ENCODE measurements around the gene GTF2F1.
A peak's percentile ranks its signal among the peaks of the same experiment; 100 is the strongest.
"Not testable (repeated sequence)": the region's sequence is repeated elsewhere in the genome, so short reads cannot be mapped to it uniquely, and the experiment has no call there.

The GTF2F1 gene, protein sequence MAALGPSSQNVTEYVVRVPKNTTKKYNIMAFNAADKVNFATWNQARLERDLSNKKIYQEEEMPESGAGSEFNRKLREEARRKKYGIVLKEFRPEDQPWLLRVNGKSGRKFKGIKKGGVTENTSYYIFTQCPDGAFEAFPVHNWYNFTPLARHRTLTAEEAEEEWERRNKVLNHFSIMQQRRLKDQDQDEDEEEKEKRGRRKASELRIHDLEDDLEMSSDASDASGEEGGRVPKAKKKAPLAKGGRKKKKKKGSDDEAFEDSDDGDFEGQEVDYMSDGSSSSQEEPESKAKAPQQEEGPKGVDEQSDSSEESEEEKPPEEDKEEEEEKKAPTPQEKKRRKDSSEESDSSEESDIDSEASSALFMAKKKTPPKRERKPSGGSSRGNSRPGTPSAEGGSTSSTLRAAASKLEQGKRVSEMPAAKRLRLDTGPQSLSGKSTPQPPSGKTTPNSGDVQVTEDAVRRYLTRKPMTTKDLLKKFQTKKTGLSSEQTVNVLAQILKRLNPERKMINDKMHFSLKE

DNA sequence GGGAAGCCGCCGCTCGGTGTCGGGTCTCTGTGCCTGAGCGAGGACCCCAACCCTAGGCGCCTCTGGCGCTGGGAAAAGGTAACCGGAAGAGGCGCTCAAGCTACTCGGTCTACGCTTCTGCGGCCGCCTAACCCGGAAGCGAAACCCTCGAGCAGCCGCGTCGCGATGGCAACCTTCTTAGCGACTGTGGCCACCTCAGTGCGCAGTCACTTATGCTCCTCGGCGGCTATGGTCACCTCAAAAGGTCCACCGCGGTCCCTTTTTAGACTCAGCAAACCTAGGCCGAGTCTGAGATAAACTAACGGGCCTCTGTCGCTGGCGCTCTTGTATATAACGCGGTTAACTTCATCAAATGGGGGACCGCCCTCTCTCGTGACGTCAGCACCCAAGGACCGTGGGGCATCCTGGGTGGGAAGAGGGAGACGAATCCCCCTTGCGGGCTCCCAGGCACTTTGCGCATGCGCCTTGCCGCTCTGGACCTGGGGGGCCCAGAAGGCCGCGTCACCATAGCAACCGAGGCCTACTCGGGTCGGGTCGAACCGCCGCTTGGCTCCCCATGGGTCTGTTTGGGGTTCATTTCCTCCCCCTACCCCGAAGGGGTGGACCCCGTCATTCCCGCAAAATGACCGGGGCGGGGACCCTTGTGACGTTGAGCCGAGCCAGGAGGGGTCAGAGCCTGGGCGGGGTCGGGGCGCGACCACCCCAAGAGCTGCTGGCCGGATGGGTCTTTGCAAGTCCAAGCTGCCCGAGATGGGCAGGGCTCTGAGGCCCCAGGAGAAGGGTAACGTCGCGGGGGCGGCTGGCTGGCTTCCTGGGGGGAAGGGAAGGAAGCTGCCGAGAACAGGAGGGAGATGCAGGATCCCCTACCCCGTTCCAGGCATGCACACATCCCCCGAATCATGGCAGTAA, at the start of gene GTF2F1:
TSS of gene GTF2F1 (minus strand) at position 91 of the 909 bp plus-strand sequence. CDS start 169 bp downstream, outside the sequence.
- DNase-seq (ENCODE audit: low read depth in 2 of 2): peak; percentile 85 to 91

DNA sequence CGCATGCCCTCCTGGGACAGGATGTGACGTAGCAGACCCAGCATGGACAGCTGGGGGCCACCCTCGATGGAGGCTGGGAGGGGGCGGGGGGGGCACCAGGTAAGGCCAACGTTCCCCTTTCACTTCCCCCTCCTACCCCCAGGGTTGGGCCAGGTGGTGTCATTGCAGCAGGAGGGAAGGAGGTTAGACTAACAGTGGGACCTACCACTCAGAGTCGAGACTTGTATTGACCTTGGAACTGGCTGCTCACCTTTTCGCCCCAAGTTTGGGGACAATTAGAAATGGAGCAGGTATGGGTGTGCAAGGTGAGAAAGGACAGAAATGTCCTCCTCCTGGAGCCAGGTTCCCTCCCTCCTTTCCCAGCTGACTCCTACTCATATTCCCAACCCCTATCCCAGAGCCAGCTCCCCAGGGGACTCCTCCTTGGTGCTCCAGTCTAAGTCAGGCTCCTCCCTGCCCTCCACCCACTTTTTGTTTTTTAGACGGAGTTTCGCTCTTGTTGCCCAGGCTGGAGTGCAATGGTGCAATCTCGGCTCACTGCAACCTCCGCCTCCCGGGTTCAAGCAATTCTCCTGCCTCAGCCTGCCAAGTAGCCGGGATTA, 49.2 kb upstream of the GTF2F1 start:
- DNase-seq (ENCODE audit: low read depth in 2 of 2): no peak

DNA sequence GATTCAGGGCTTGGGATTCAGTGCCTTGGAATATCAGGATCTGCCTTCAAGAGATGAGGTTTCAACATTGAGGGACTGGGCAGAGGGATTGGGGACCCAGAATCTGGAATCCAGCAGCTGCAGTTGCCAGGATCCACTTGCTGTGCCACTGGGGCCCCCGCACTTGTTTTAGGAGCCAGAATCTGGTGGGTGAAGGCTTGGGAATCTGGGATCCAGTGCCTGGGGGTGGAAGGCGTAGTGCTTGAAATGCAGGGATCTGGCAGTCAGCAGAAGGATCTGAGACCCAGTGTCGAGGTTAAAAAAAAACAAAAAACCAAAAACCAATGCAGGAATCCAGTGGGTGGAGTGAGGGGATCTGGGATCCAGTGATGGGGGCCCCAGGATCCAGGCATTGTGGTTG, 47.9 kb upstream of the GTF2F1 start:
- DNase-seq (ENCODE audit: low read depth in 2 of 2): no peak

DNA sequence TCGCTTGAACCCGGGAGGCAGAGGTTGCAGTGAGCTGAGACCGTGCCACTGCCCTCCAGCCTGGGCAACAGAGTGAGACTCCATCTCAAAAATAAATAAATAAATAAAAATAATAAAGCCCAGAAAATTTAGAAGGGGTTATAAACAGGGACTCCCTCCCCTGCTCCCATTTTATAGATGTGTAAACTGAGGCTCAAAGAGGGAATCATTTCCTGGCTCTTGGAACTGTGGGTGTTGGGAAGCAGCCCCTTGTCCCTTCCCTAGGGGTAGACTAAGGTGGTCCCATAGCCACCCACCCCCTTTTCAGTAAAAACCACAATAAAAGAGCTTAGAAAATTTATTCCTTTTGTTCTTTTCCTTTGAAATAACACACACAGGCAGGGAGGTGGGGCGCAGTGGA, 46.8 kb upstream of the GTF2F1 start:
- DNase-seq (ENCODE audit: low read depth in 2 of 2): no peak

DNA sequence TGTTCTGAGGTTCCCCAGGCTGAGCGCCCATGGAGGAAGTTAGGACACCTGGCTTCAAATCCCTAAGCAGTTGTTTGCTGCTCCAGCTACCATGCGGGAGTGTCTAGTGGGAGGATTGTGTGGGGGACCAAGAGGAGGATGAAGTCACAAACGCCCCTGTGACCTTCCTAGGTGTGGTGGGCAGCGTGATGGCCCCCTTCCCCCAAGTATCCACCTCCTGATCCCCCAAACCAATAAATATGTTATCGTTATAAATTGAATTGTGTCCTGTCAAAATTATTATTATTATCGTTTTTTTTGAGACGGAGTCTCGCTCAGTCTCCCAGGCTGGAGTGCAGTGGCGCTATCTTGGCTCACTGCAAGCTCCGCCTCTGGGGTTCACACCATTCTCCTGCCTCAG, 40.7 kb upstream of the GTF2F1 start, which contains the start of gene SLC25A41:
TSS of gene SLC25A41 (minus strand) at position 101 of the 400 bp plus-strand sequence. CDS start at position 31, 70 bp downstream.
- no peak for DNase-seq (ENCODE audit: low read depth in 2 of 2)

DNA sequence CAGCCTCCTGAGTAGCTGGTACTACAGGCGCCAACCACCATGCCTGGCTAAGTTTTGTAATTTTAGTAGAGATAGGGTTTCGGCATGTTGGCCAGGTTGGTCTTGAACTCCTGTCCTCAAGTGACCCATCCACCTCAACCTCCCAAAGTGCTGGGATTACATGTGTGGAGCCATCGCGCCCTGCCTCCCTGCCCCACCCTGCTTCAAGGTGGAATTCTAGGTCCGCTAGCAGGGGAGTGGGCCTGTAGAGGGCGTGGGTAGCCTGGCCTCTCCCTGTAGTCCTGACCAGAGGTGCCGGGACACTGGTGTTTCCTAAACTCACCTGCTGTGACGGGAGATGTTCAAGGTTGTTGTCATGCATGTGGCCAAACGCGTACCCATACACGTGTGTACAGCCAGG, 40.2 kb upstream of the GTF2F1 start:
- no peak for DNase-seq (ENCODE audit: low read depth in 2 of 2)

DNA sequence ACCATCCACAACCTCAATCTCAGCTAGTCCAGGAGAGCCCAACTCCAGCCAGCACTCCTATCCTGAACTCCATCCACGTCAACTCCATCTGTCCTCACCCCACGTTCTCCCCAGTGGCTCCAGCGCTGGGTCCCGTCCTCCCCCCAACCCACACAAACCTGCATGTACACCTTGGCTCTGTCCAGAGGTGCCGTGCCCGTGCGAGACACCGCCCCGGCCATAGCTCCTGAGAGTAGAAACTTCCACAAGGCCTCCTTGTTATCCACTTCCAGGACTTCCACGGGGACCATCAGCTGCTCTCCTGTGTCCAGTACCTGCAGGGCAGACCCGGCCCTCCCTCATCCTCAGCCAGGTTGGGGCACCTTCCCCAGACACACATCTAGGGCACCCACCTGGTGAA, 38.9 kb upstream of the GTF2F1 start:
- DNase-seq (ENCODE audit: low read depth in 2 of 2): no peak

DNA sequence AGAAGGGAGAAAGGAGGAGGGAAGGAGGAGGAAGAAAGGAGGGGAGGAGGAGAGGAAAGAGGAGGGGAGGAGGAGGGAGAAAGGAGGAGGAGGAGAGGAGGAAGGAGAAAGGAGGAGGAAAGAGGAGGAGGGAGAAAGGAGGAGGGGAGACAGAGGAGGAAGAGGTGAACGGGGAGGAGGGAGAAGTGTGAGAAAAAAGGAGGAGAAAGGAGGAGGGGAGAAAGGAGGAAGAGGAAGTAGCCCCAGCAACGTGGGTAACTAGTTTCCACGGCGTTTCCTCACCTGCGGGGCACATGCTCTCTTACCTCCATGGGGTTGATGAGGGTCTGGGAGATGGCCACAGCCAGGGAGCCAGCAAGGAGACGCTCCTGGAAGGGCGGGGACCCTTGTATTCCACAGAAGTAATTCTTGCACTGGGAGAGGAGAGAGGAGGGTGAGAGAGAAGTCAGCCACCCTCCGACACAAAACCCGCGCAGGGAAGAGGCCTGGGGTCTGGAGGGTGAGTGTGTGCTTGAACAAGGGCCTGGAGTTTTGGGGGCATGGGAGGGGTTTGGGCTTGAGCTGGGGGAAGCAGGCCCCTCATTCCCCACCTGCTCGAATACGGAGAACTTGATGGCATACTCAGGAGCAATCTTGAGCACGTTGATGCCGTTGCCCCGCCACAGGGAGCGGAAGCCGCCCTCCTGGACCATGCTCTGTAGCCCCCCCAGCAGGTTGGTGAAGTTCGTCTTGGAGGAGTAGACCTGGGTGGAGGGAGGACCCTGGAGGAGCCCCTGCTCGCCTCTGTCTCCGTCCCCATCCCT, 36.7 kb upstream of the GTF2F1 start:
- DNase-seq (ENCODE audit: low read depth in 2 of 2): no peak

DNA sequence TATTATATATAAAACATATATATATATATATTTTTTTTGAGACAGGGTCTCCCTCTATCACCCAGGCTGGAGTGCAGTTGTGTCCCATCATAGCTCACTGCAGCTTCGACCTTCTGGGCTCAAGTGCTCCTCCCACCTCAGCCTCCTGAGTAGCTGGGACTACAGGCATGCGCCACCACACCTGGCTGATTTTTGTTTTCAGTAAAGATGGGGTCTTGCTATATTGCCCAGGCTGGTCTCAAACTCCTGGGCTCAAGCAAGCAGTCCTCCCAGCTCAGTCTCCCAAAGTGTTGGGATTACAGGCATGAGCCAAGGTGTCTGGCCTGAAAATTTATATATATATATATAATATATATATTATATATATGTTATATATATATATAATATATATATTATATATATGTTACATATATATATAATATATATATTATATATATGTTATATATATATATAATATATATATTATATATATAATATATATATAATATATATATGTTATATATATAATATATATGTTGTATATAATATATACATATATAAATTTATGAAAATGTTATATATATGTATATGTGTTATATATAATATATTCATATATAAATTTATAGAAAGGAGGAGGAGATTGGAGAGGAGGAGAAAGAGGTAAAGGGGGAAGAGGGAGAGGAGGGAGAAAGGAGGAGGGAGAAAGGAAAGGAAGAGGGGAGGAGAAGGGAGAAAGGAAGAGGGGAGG, 35.9 kb upstream of the GTF2F1 start:
- not testable (repeated sequence) for DNase-seq (ENCODE audit: low read depth in 2 of 2)

DNA sequence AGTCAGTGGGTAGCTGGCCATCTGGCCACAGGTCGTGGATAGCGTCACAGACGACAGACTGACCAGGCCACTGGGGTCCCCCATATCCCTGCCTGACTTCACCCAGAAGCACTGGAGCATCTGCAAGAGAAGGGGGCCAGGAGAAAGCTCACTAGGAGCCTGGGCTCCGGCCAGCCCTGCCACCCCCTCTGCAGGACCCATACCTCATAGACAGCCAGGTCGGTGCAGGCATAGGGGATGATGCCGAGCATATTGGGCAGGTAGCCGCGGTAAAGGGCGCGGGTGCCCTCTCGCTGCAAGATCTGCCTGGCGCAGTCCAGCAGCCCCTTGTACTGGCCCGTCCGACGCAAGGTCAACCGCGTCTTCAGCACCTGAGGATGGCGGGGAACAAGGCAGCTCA, 34.2 kb upstream of the GTF2F1 start:
- no peak for DNase-seq (ENCODE audit: low read depth in 2 of 2)

DNA sequence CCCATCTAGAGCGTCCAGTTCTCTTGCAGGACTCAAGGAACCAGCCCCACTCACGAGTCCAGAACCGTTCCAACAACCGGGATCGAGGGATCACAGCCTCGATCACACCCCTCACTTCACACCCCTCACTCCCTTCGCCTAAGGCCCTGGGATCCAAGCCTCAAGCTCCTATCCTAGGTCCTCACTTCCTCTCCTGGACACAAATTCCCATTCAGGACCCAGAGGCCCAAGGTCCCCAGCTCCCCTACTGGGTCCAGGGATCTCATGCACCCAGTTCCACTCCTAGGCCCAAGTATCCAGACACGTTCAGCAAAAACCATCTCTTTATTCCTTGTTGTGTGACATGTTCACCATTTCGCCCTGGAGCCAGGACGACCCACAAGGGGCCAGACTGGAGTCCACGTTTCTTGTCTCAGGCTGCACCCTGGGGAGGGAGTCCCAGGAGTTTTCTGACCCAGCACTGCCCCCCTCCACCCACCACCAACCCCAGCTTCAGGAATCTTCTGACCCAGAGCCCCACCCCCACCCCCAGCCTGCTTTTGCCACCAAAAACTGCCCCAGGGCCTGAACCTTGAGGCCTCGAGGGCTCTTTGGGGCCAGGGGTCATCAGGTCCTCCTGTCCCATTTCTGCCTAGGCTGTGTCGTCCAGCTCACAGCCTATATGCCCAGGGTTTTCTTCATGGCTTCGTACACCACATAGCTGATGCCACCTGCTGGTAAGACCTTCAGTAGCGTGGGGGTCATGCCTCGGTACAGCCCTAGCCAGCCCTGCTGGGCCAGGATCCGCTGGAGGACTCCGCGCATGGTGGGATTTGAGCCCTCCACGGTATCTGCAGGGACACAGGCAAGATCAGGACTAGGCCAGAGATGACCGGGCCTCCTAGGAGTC, 33.0 kb upstream of the GTF2F1 start:
- no peak for DNase-seq (ENCODE audit: low read depth in 2 of 2)

DNA sequence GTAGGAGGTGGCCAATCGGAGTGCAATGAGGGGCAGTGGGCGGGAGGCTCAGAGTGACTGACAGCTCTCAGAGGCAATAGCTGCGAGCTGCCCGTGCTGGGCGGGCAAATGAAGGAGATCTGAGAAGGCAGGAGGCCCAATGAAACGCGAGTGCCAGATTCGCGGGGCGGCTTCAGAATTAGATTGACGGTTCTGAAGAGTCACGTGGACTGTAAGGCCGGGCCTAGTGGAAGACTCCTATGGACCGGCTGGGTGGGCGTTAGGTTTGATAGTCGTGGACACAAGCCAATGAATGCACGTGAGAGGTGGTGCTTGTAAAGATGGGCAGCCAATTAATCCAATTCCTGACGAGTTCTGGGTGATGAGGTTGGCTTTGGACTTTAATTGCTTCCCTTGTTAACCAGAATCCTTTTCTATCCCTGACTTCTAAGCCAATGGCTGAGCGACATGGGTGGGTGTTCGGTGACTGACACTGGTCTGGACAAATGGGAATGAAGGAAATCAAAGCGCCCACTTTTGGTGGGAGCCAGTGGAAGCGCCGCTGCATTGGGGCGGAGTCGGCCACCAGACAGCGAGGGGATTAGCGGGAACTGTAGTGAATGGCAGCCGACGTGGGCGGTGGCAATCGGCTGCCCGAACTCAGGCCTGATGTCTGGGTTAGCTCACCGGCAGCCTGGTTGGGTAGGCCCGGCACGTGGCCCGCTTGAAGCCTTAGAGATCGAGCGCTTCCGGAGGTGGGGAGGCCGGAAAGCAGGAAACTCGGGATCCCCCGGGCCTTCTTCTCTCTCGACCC, 32.2 kb upstream of the GTF2F1 start:
- DNase-seq (ENCODE audit: low read depth in 2 of 2): peak; percentile 97 to 98

DNA sequence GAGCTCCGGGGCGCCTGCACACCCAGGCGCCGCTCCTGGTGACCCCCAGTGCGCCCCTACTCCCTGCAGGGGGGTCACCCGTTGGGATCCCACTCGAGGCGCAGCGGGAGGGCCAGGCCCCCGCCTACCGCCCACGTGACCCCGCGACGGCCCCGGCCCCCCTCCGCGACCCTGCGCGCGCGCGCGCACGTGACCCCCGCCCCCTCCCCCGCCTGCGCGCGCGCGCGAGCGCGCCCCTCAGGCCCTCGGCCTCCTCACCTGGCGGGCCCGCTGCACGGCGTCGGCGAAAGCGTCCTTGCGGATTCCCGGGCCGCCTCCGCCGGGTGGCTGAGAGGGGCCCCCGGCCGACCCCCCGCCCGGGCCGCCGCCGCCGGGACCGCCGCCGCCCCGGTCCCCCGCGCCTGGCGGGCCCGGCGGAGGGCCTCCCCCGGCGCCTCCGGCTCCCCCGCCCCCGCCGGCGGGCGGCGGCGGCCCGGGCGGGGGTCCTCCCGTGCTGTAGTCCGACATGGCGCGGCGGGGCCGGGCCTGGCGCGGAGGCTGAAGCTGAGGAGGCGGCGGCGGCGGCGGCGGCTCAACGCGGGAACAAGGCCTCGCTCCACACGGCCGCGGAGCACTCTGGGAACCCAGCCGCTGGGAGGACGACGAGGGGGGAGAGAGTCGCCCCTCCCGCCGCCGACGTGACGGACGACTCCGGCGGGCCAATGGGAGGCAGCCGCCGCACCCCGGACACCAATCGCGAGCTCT, 31.4 kb upstream of the GTF2F1 start, which contains the start of gene KHSRP:
TSS of gene KHSRP (minus strand) at position 617 of the 744 bp plus-strand sequence. CDS start at position 507, 110 bp downstream.
- DNase-seq (ENCODE audit: low read depth in 2 of 2): no peak

DNA sequence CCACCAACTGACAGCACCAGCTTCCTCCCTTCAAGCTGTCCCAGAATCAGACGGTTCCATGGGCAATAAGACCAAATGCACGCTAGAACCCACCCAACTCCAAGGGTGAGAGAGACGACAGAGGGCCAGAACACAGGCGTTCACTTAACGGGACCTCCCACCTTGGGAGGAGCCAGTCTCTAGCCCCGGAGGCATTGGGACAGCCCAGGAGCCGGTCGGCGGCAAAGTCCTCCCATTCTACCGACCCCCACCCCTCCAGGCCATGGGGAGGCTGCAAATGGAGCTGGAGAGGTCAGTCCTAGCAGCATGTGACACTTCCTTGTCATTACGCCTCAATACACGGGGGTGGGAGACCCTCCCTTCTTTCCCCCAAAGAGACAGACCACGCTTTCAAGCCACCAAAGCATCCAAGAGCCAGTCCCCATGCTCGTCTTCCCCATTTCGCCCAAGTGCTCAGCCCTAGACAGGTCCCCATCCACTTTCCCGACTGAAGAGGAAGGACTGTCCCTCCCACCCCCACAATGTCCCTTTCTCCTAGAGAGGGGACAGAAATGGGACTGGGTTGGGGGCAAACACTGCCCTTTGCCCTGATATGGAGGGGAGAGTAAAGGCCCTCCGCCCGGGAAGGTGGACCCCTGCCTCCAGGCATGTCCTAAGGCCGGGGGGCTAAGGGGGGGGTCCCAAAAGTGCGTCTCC, 30.7 kb upstream of the GTF2F1 start:
- no peak for DNase-seq (ENCODE audit: low read depth in 2 of 2)

DNA sequence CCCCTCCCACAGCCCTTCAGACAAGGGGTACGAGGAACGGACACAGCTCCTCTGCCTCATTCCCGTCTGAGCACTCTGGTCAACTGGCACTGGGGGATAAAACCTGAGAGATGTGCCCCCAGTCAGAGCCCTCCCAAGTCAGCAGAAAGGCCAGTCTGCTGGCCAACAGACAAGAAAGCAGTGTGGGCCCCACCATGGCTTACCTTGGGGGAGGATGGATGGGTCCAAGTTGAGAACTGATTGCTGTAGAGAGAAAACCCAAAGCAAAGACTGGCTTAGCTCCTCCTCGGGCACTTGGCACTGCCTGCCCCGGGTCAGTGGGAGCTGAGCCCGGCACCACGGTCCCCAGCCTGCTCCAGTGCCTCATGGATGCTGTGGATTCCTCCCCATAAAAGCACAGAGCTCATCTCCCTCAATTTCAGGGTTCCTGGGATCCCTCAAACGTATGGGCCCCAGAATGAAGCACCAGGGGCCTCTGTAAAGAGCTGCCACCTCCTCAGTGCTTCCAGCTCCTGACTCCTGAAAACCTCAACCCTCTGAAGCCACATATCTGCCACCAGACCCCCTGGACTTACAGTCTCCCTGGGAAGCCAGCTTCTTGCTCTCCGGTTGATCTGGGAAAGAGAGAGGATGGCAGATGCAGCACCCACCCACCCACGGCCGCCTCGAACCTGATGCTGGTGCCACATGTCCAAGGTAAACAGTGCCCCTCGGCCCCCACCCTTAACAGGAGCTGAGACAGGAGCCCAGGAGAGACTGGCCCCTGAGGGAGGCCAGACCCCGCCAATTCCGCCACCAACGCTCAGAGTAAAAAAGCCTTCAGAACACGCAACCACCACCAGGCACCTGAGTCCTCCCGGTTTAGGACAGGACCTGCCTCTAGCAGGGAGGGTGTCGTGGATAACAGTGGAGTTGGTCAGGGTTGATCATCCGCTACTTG, 28.4 kb upstream of the GTF2F1 start:
- DNase-seq (ENCODE audit: low read depth in 2 of 2): no peak

DNA sequence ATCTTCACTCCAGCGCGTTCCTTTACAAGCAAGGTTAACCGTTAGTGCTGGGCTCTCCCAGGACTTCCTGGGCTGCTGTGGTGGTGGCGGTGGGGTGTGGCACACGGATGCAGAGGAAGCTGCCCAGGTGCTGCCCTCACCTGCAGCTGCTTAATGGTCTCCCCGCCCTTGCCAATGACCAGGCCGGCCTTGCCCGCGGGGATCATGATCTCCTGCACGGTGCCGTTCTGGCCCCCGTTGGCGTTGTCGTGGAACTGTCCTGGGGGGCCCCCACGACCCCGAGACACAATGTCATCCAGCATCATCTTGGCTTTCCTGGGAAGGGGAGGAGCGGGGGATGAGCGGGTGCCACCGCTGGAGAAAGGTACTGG, 25.6 kb upstream of the GTF2F1 start:
- no peak for DNase-seq (ENCODE audit: low read depth in 2 of 2)

Measured in stimulated activated CD8-positive, alpha-beta memory T cell treated with anti-CD3 and anti-CD28 coated beads, Interleukin-2, amount 100 ng/mL, for 1 hour (primary cell).